ENCODE measurements around the gene CPED1.

GRCh38 chr7:121167971-121168370 is 179.5 kb downstream of the CPED1 start:
- TF ChIP-seq, protein P1, sequence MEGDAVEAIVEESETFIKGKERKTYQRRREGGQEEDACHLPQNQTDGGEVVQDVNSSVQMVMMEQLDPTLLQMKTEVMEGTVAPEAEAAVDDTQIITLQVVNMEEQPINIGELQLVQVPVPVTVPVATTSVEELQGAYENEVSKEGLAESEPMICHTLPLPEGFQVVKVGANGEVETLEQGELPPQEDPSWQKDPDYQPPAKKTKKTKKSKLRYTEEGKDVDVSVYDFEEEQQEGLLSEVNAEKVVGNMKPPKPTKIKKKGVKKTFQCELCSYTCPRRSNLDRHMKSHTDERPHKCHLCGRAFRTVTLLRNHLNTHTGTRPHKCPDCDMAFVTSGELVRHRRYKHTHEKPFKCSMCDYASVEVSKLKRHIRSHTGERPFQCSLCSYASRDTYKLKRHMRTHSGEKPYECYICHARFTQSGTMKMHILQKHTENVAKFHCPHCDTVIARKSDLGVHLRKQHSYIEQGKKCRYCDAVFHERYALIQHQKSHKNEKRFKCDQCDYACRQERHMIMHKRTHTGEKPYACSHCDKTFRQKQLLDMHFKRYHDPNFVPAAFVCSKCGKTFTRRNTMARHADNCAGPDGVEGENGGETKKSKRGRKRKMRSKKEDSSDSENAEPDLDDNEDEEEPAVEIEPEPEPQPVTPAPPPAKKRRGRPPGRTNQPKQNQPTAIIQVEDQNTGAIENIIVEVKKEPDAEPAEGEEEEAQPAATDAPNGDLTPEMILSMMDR (conservative IDR thresholded peaks at IDR 0.05), result no peak
- TF ChIP-seq ZFX (IDR thresholded peaks at IDR 0.05), result no peak

All from C4-2B (cell line).